Stimulated activated CD4-positive, alpha-beta T cell treated with anti-CD3 and anti-CD28 coated beads, Interleukin-1b, Interleukin-23, amount 100 ng/mL, for 24 hours (primary cell): ENCODE data around the gene DKK2.
"Not testable (repeated sequence)": the region's sequence is repeated elsewhere in the genome, so short reads cannot be mapped to it uniquely, and the experiment has no call there.

Source experiments
- DNase-seq, 4 experiments: peaks; one replicate each; pipeline ENCODE4 v3.0.0-alpha.2; 2020; ENCODE audit warnings: low read depth in 4 of 4, low spot score in 1 of 4

Gene DKK2

DNA sequence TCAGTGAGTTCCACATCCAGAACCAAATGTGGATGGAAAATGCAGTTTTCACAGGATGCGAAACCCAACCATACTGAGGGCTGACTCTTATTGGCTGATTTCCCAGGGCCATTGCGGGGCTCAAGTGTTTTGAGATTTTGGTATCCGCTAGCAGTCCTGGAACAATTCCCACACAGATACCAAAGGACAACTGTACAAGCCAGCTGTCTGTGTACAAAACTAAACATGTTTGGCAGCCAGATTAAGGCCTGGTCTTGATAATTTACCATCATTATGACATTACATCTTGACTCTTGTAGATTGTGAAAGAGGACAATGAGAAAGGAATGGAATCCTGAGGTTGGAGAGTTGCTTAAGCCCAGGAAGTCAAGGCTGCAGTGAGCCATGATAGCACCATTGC is 121.9 kb downstream of the DKK2 start:
- DNase-seq: no peak

GRCh38 chr4:106909486-106910188 is 126.5 kb downstream of the DKK2 start:
- no peak for DNase-seq

DNA sequence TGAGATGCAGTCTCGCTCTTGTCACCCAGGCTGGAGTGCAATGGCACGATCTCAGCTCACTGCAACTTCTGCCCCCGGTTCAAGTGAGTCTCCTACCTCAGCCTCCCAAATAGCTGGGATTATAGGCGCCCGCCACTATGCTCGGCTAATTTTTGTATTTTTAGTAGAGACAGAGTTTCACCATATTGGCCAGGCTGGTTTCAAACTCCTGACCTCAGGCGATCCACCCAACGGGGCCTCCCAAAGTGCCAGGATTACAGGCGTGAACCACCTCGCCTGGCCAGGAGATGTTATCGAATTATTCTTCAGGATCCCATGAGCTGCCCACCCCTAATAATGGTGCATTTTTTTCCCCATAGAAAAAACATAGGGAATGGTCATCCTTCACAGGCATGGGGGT is 128.1 kb downstream of the DKK2 start:
- not testable (repeated sequence) for DNase-seq

DNA sequence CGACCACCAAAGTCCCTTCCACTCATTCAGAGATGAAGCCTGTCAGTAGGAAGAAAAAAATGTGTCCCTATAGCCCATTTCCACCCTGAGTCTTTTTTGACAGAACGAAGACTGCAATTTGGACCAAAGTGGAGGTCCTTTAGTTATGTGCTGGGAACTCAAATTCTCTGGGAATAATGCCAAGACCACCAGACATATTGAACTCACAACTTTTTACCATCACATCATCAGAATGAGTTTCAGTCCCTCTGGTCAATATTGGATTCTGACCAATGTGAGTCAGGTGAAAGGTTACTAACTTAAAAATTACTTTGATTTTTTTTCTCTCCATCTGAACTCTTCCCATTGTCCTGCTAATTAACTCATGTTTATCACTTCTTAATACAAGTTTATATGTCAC is 128.9 kb downstream of the DKK2 start:
- no peak for DNase-seq

GRCh38 chr4:106906728-106907127 is 129.4 kb downstream of the DKK2 start:
- DNase-seq: no peak

DNA sequence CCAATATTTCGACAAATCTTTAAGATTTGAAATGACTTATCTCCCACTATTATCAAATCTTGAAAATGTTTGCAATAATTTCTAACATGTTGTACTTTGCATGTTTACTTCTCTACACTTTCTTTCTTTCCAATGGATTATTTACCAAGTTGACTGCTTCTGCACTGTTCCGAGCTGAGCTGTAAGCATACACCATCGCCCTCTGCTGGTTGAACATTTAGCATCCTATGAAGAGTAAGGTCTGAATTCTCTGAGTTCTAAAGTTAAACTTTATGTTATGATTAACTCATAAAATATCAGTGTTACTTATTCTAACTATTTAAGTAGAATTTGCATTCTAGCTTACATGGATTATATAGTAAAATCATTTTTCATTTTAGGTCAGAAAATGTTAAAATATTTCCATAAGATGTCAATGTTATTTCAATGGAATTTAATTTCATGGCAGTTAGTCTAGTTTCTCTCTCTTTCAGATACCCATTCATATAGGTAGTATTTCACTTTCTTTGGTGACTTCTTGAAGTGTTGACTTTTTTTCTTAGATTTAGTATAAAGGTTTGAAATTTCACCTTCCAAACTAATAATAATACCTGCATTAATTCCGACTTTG is 137.4 kb downstream of the DKK2 start:
- no peak for DNase-seq

DNA sequence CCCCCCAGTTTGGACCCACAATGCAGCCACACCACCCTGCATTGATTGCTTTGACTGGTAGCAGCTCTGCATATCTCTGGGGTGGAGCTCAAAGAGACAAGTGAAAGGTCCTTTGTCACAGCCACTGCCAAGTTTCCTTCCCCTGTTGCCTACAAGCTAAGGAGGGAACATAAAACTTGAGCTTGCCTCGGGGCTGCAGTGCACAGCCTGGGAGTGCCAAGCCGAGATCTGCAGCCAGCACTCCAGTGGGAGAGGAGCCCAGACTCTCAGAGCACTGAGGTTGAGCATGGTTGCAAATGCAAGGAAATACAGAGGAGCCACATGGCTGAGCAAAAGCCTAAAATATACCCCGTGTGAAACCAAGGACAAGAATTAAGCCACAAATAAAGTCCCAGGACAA is 142.2 kb downstream of the DKK2 start:
- no peak for DNase-seq

GRCh38 chr4:106893395-106893881 is 142.7 kb downstream of the DKK2 start:
- DNase-seq: no peak

GRCh38 chr4:106892786-106893185 is 143.3 kb downstream of the DKK2 start:
- no peak for DNase-seq

DNA sequence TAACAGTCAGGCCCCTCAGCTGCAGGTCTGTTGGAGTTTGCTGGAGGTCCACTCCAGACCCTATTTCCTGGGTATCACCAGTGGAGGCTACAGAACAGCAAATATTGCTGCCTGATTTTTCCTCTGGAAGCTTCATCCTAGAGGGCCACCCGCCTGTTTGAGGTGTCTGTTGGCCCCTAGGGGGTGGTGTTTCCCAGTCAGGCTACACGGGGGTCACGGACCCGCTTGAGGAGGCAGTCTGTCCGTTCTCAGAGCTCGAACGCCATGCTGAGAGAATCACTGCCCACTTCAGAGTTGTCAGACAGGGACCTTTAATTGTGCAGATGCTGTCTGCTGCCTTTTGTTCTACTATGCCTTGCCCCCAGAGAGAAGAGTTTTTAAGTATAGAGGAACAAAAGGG is 160.8 kb downstream of the DKK2 start:
- DNase-seq: no peak
